Skeletal muscle tissue (tissue), 4 donors: ENCODE results near the gene COQ5. TPM values are rescaled to one million over a fixed set of nuclear protein-coding genes. Genes with fewer than 3 reads are reported as not detected.

Experiments
- H3K27ac ChIP-seq: one replicate; pipeline ENCODE4 v1.7.0; 2013; ENCODE audit warnings: mild to moderate bottlenecking, low read depth, low read length, inconsistent platforms
- H3K27me3 ChIP-seq, 3 donors: one replicate each; pipeline ENCODE4 v1.7.0; 2013; ENCODE audit warnings: low read length in 3 of 3; ENCODE audit not compliant: control insufficient read depth in 3 of 3, insufficient read depth in 3 of 3
- H3K36me3 ChIP-seq, 3 donors: one replicate each; pipeline ENCODE4 v1.7.0; 2013; ENCODE audit warnings: low read length in 3 of 3; ENCODE audit not compliant: control insufficient read depth in 3 of 3, insufficient read depth in 3 of 3
- H3K4me1 ChIP-seq, 3 donors: one replicate each; pipeline ENCODE4 v1.7.0; 2013; ENCODE audit warnings: low read length in 3 of 3, mild to moderate bottlenecking in 3 of 3; ENCODE audit not compliant: control insufficient read depth in 3 of 3, insufficient read depth in 3 of 3
- H3K4me3 ChIP-seq, 3 donors: one replicate each; pipeline ENCODE4 v1.7.0; 2013; ENCODE audit warnings: low read length in 3 of 3
- H3K9ac ChIP-seq, 3 donors: one replicate each; pipeline ENCODE4 v1.7.0; 2013; ENCODE audit warnings: low read length in 3 of 3, mild to moderate bottlenecking in 3 of 3, moderate library complexity in 2 of 3, low read depth in 1 of 3
- H3K9me3 ChIP-seq, 3 donors: one replicate each; pipeline ENCODE4 v1.7.0; 2013; ENCODE audit warnings: low read length in 3 of 3; ENCODE audit not compliant: control insufficient read depth in 3 of 3
- total RNA-seq: library from RNA; depleted of rRNA; stranded (reverse); fragments of >200 nt; gene quantifications from one replicate; pipeline ENCODE4 v1.2.3, GENCODE V29; 2014
- donor health status: Osteomylitis.

COQ5 gene
- total RNA-seq, 1 donor from 2014 or later: 29.7 TPM

DNA sequence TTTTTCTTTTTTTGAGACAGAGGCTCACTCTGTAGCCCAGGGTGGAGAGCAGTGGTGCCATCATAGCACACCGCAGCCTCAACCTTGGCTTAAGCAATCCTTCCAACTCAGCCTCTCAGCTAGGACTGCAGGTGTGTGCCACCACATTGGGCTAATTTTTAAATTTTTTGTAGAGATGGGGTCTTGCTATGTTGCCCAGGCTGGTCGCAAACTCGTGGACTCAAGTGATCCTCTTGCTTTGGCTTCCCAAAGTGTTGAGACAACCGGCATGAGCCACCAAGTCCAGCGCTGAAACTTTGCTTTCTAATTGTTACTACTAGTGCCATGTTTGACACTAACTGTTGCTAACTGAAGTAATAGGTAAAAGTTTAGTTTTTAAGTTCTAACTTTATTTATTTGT, 13.2 kb upstream of the COQ5 start:
- Histone ChIP-seq H3K9me3 (no peaks in the 10 kb centered on the region), H3K4me3 (no peak overlapping the region), H3K27me3 (no peaks in the 10 kb centered on the region), H3K36me3 (peaks cover 9 to 15% (median 10%) of the 10 kb centered on the region in 3 donors), H3K27ac (peak overlapping the region; percentile 10), H3K9ac (no peak overlapping the region), H3K4me1 (peaks cover 46 to 62% (median 56%) of the 10 kb centered on the region in 3 donors)

DNA sequence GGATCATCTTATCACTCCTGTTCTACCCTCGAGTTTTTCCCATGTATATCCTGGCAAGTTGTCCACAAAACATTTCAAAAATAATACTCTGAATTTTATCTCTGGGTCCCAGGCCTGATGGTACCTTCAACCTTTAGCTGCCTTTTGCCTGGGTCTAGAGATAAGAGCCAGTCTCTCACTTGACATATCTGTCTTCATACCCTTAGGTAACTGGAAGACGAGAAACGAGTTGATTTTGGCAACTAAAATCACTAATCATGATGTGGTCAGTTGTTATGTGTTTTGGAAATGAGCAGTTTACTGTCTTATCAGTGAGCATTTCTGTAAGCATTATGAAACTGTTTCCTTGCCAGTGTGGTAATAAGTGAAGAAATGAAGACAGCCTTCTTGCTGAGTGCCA, 11.5 kb upstream of the COQ5 start:
- H3K9ac ChIP-seq: peak overlapping the region in 1 of 3 donors; percentile 15
- H3K36me3 ChIP-seq: peaks cover 2 to 12% (median 7%) of the 10 kb centered on the region in 3 donors
- no peak overlapping the region for H3K4me3 ChIP-seq
- H3K27ac ChIP-seq: peak overlapping the region; percentile 98
- H3K4me1 ChIP-seq: peaks cover 55 to 74% (median 62%) of the 10 kb centered on the region in 3 donors
- no peaks in the 10 kb centered on the region for H3K27me3 ChIP-seq
- no peaks in the 10 kb centered on the region for H3K9me3 ChIP-seq

DNA sequence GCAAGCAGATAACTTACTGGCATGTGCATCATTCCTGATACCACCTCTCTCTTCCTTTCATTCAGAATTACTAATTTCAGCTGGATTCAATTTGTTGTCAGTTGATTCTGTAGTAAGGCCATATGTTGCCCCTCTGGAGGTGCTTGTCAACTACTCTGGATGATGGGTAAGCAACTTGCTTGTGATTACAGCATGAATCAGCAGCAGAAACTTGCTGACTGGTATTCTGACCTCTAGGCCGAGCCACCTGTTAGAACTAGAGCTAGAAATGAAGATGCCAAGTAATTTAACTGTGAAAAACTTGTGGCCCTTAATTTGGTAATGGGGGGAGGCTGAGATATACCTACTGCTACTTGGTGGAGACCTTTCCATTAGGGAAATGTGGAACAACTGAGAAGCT, 10.3 kb upstream of the COQ5 start:
- no peaks in the 10 kb centered on the region for H3K9me3 ChIP-seq
- peaks cover 58 to 69% (median 61%) of the 10 kb centered on the region in 3 donors for H3K4me1 ChIP-seq
- H3K27ac ChIP-seq: peak overlapping the region; percentile 98
- H3K27me3 ChIP-seq: no peaks in the 10 kb centered on the region
- peak overlapping the region in 2 of 3 donors; percentile 4 to 76 for H3K4me3 ChIP-seq
- peak overlapping the region; percentile 54 to 98 (median 92) for H3K9ac ChIP-seq
- H3K36me3 ChIP-seq: peaks cover 4 to 12% (median 6%) of the 10 kb centered on the region in 3 donors

DNA sequence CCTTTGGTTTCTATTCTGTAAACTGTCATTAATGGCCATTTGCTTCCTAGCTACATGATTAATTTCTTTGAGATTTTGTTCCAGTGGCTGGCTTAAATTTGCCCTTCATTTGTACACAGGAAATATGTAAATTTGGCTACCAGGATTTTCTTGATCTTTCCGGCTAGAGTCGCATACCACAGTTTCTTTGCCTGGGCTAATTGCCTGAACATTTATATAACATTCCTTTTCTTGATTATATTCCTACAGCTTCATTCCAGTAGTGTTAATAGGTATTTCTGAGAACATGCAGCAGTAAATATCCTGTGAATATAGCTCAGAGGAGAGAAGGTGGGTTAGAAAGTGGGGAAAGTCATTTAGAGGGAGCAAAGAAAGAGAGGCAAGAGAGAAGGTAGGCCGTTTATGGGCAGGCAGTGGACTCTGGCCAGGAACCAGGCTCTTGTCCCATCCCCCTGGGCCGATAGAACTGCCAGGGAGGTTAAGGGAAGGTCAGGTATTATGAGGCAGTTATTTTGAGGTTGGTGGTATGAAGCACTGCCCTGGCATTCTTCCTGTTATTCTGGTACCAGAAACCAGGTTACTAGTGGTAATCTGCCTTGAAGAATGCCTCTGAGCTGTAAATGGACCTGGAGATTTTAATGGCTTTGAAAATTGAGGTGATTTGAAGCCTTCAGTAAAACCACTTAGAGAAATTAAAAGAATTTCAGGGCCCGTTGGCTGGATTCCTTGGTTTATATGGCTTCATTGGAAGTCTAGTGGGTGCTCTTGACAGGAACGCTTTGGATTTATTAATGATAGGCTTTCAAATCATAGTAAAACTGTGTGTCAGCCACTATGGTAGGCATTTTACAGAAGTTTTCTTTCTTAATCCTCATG, 9.6 kb upstream of the COQ5 start:
- peak overlapping the region; percentile 98 for H3K27ac ChIP-seq
- peaks cover 4 to 12% (median 5%) of the 10 kb centered on the region in 3 donors for H3K36me3 ChIP-seq
- H3K4me1 ChIP-seq: peaks cover 53 to 63% (median 55%) of the 10 kb centered on the region in 3 donors
- no peaks in the 10 kb centered on the region for H3K27me3 ChIP-seq
- H3K9ac ChIP-seq: peak overlapping the region; percentile 54 to 98 (median 92)
- H3K9me3 ChIP-seq: no peaks in the 10 kb centered on the region
- peak overlapping the region; percentile 4 to 76 (median 52) for H3K4me3 ChIP-seq

DNA sequence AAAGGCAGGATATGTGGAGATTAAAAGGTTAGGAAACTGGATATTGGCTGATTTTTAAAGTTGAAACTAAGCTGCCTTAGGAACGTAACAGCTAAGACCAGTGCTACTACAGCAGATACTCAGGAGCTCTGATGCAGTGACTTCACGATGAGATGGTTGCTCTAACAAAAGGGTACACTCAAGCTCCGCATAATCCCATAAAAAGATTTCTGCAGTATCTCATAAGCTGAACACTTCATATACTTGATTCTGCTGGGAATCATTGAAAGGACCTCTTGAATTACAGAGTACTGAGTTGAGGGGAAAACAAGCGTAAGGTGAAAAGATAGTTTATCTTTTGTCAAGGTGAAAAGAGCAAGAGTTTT, 8.9 kb upstream of the COQ5 start:
- Histone ChIP-seq H3K4me3 (peak overlapping the region; percentile 55 to 76 (median 73)), H3K27ac (peak overlapping the region; percentile 98), H3K4me1 (peaks cover 52 to 63% (median 55%) of the 10 kb centered on the region in 3 donors), H3K27me3 (no peaks in the 10 kb centered on the region), H3K9me3 (no peaks in the 10 kb centered on the region), H3K9ac (peak overlapping the region; percentile 54 to 98 (median 92)), H3K36me3 (peaks cover 4 to 12% (median 5%) of the 10 kb centered on the region in 3 donors)

DNA sequence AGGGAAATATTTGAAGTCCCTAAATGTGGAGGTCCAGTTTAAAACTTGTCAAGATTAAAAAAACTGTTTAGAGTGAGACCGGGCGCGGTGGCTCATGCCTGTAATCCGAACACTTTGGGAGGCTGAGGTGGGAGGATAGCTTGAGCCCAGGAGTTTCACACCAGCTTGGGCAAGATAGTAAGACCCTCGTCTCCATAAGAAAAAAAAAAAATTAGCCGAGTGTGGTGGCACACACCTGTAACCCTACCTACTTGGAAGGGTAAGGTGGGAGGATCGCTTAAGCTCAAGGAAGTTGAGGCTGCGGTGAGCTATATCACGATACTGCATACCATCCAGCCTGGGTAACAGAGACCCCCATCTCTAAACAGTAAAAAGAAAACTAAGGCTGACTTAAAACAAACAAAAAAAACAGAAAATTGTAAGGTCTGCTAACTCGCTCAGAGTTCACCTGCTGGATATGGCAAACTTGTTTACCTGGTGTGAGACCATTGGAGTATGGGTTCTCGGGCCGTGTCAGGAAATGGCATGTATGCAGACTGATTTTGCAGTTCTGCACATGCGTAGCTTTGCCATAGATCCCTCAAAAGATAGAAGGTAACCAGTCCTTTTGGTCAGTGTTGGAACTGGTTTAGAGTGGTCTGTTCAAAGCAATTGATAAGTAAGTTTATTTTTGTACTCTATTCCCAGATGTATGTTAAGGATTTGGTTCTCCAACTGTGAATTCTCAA, 7.3 kb upstream of the COQ5 start:
- Histone ChIP-seq H3K36me3 (peaks cover 2 to 9% (median 5%) of the 10 kb centered on the region in 3 donors), H3K4me1 (peaks cover 49 to 55% (median 52%) of the 10 kb centered on the region in 3 donors), H3K27me3 (no peaks in the 10 kb centered on the region), H3K9me3 (no peaks in the 10 kb centered on the region), H3K9ac (peak overlapping the region; percentile 92 to 98 (median 98)), H3K27ac (peak overlapping the region; percentile 98), H3K4me3 (peak overlapping the region; percentile 73 to 98 (median 87))

DNA sequence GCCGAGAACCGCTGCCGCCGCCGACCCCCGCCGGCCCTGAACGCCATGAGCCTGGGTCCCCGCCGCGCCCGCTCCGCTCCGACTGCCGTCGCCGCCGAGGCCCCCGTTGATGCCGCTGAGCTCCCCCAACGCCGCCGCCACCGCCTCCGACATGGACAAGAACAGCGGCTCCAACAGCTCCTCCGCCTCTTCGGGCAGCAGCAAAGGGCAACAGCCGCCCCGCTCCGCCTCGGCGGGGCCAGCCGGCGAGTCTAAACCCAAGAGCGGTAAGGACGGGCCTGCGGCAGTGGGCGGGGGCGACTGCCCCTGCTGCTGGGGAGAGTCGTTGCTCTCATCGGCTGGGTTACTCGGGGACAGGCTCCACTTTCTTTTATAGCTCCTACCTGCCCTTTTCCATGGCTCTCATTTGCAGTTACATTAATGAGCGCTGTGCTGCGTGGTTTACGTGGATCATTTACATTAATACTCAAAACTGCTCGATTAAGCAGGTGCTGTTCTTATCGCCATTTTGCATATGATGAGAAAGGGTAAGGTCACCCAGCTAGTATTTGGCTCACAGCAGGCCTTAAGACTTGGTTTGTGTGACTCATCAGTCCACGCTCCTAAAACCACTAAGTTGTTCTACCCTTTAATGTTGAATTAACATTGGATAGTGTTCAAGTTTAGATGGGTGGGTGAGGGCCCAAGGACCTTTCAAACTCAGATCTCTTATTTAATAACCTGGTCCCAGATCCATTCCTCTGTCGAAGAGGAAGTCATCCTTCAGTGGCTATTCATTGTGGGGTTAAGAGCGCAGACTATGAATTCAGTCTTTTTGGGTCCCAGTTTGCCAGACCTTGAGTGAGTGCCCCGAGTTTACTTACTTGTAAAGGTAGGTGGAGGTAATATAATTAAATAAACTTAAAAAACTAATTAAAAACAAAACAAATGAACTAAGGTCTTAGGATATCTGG, 6.0 kb upstream of the COQ5 start:
- Histone ChIP-seq H3K9me3 (no peaks in the 10 kb centered on the region), H3K36me3 (peaks cover 2 to 9% (median 5%) of the 10 kb centered on the region in 3 donors), H3K27ac (peak overlapping the region; percentile 98), H3K9ac (peak overlapping the region; percentile 92 to 98 (median 98)), H3K27me3 (no peaks in the 10 kb centered on the region), H3K4me3 (peak overlapping the region; percentile 73 to 98 (median 87)), H3K4me1 (peaks cover 39 to 45% (median 39%) of the 10 kb centered on the region in 3 donors)

DNA sequence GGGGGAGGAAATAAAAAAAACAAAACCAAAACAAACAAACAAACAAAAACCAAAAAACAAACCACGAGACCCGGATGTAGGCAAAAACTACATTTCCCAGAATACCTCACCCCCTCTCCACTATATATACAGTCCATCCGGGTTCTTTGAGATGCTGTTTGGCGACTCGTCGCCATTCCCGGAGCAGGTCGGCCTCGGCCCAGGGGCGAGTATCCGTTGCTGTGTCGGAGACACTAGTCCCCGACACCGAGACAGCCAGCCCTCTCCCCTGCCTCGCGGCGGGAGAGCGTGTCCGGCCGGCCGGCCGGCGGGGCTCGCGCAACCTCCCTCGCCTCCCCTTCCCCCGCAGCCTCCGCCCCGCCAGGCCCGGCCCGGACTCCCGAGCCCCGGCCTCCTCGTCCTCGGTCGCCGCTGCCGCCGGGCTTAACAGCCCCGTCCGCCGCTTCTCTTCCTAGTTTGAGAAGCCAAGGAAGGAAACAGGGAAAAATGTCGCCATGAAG, 5.3 kb upstream of the COQ5 start, which contains the start of gene RNF10:
Gene RNF10, plus strand, starts transcription at position 154 of the 500 bp plus-strand sequence. CDS start 456 bp downstream, outside the sequence.
- Histone ChIP-seq H3K36me3 (peaks cover 2 to 9% (median 5%) of the 10 kb centered on the region in 3 donors), H3K4me1 (peaks cover 36 to 42% (median 37%) of the 10 kb centered on the region in 3 donors), H3K9me3 (no peaks in the 10 kb centered on the region), H3K4me3 (peak within 1 kb of the TSS; percentile 73 to 98 (median 87)), H3K9ac (peak within 1 kb of the TSS; percentile 92 to 98 (median 98)), H3K27me3 (no peaks in the 10 kb centered on the region), H3K27ac (peak within 1 kb of the TSS; percentile 98)
